GM23338 (cell line): ENCODE measurements around the gene FCRLA. TPM values are rescaled to one million over a fixed set of nuclear protein-coding genes. Genes with fewer than 3 reads are reported as not detected.
A peak's percentile ranks its signal among the peaks of the same experiment; 100 is the strongest.

Experiments used
- ATAC-seq: fragments of 200-7000 bp; cut with Tn5 transposase; 3 replicates; pipeline ENCODE4 v1.9.1; 2020
- DNase-seq: peaks from one replicate; pipeline ENCODE4 v3.0.0-alpha.2; 2015; ENCODE audit warnings: low spot score
- H2AFZ ChIP-seq: fragments of 200-600 bp; sonication (generic); 2 replicates; pipeline ENCODE4 v1.8.0; 2016; ENCODE audit warnings: antibody characterized with exemption, mild to moderate bottlenecking, moderate library complexity
- H3F3A ChIP-seq: fragments of 200-600 bp; sonication (generic); replicated peaks from 2 replicates; pipeline ENCODE4 v1.8.0; 2017; ENCODE audit warnings: antibody characterized with exemption, mixed run types, low read depth
- H3K27ac ChIP-seq: fragments of 200-600 bp; sonication (generic); 2 replicates; pipeline ENCODE4 v1.6.1; 2016; ENCODE audit warnings: low read depth
- H3K27me3 ChIP-seq: fragments of 200-600 bp; sonication (generic); 2 replicates; pipeline ENCODE4 v1.8.0; 2016; ENCODE audit warnings: mild to moderate bottlenecking, mixed run types, moderate library complexity; ENCODE audit not compliant: insufficient read depth
- H3K36me3 ChIP-seq: fragments of 200-600 bp; sonication (generic); 2 replicates; pipeline ENCODE4 v1.8.0; 2016; ENCODE audit warnings: mild to moderate bottlenecking; ENCODE audit not compliant: insufficient read depth
- H3K4me1 ChIP-seq: fragments of 200-600 bp; sonication (generic); 2 replicates; pipeline ENCODE4 v1.8.0; 2016; ENCODE audit warnings: mild to moderate bottlenecking, moderate library complexity; ENCODE audit not compliant: insufficient read depth
- H3K4me2 ChIP-seq: fragments of 200-600 bp; sonication (generic); 2 replicates; pipeline ENCODE4 v1.7.1; 2017; ENCODE audit warnings: mixed run types
- H3K4me3 ChIP-seq: fragments of 200-600 bp; sonication (generic); 2 replicates; pipeline ENCODE4 v1.6.1; 2016; ENCODE audit warnings: mixed run types
- H3K79me2 ChIP-seq: fragments of 200-600 bp; sonication (generic); replicated peaks from 2 replicates; pipeline ENCODE4 v1.8.0; 2017; ENCODE audit warnings: mild to moderate bottlenecking; ENCODE audit not compliant: insufficient read depth
- H3K9me2 ChIP-seq: fragments of 200-600 bp; sonication (generic); 2 replicates; pipeline ENCODE4 v1.8.0; 2017; ENCODE audit not compliant: insufficient read depth
- H4K20me1 ChIP-seq: fragments of 200-600 bp; sonication (generic); replicated peaks from 2 replicates; pipeline ENCODE4 v1.8.0; 2017; ENCODE audit warnings: mild to moderate bottlenecking; ENCODE audit not compliant: insufficient read depth
- H3K27ac Mint-ChIP-seq: 2 replicates; pipeline ENCODE4 v1.8.0; 2020; ENCODE audit warnings: inconsistent platforms, mild to moderate bottlenecking, moderate library complexity, mixed read lengths
- H3K27me3 Mint-ChIP-seq: 3 replicates; pipeline ENCODE4 v1.8.0; 2022; ENCODE audit warnings: low read depth, mild to moderate bottlenecking, moderate library complexity, mixed read lengths, inconsistent platforms; ENCODE audit not compliant: insufficient read depth, poor library complexity
- H3K36me3 Mint-ChIP-seq: 3 replicates; pipeline ENCODE4 v1.8.0; 2021; ENCODE audit warnings: low read depth, mild to moderate bottlenecking, inconsistent platforms, moderate library complexity, mixed read lengths
- H3K4me1 Mint-ChIP-seq: 3 replicates; pipeline ENCODE4 v1.8.0; 2020; ENCODE audit warnings: mild to moderate bottlenecking, inconsistent platforms, mixed read lengths
- H3K4me3 Mint-ChIP-seq: 3 replicates; pipeline ENCODE4 v1.8.0; 2021; ENCODE audit warnings: moderate library complexity, mild to moderate bottlenecking, inconsistent platforms, mixed read lengths
- H3K9me3 Mint-ChIP-seq: 3 replicates; pipeline ENCODE4 v1.8.0; 2020; ENCODE audit warnings: moderate library complexity, mild to moderate bottlenecking, inconsistent platforms, mixed read lengths
- CREB1 ChIP-seq: fragments of 250-450 bp; sonication (Bioruptor Pico); IDR thresholded peaks from 2 replicates; pipeline ENCODE4 v1.5.0; 2020; ENCODE audit warnings: low read depth, mild to moderate bottlenecking, moderate library complexity
- CTCF ChIP-seq, 2 experiments: fragments of 200-600 bp in 1 of 2; sonication (generic) in 1 of 2; conservative IDR thresholded peaks; 2 replicates each; pipeline versions ENCODE4 v1.5.1 to v1.6.1; 2016 to 2017; ENCODE audit warnings: antibody characterized with exemption in 2 of 2, low read depth in 2 of 2, mild to moderate bottlenecking in 2 of 2, moderate library complexity in 1 of 2
- ETS1 ChIP-seq: IDR thresholded peaks from 2 replicates; pipeline ENCODE4 v1.6.1; 2016; ENCODE audit warnings: antibody characterized with exemption
- EZH2phosphoT487 ChIP-seq: fragments of 200-600 bp; sonication (generic); IDR thresholded peaks from one replicate; pipeline ENCODE4 v1.8.1; 2018; ENCODE audit warnings: antibody characterized with exemption; ENCODE audit not compliant: unreplicated experiment
- JUNB ChIP-seq: IDR thresholded peaks from one replicate; pipeline ENCODE4 v1.6.1; 2016; ENCODE audit warnings: antibody characterized with exemption; ENCODE audit not compliant: unreplicated experiment
- NANOG ChIP-seq: IDR thresholded peaks from 2 replicates; pipeline ENCODE4 v1.6.1; 2016; ENCODE audit warnings: antibody characterized with exemption, borderline replicate concordance
- POLR2AphosphoS5 ChIP-seq: IDR thresholded peaks from 2 replicates; pipeline ENCODE4 v1.6.1; 2016; ENCODE audit warnings: antibody characterized with exemption, low read depth
- STAT1 ChIP-seq: IDR thresholded peaks from one replicate; pipeline ENCODE4 v1.6.1; 2016; ENCODE audit warnings: antibody characterized with exemption; ENCODE audit not compliant: unreplicated experiment
- ZNF114 ChIP-seq: fragments of 250-450 bp; sonication (Bioruptor Pico); IDR thresholded peaks from 2 replicates; pipeline ENCODE4 v1.5.0; 2020; ENCODE audit warnings: mild to moderate bottlenecking, moderate library complexity
- ZNF331 ChIP-seq: fragments of 250-450 bp; sonication (Bioruptor Pico); IDR thresholded peaks from 2 replicates; pipeline ENCODE4 v1.5.0; 2020; ENCODE audit warnings: low read depth, mild to moderate bottlenecking, moderate library complexity
- ZNF462 ChIP-seq: fragments of 250-450 bp; sonication (Bioruptor Pico); IDR thresholded peaks from 2 replicates; pipeline ENCODE4 v1.5.0; 2020; ENCODE audit warnings: mild to moderate bottlenecking, moderate library complexity
- polyA plus RNA-seq: library from polyadenylated mRNA; unstranded; fragments of >200 nt; fragmentation: Nextera tagmentation; extraction: Ambion mirVana; gene quantifications from 2 replicates; pipeline ENCODE4 v1.2.1, GENCODE V29; 2016
- total RNA-seq: library from RNA; depleted of rRNA; stranded (reverse); fragments of >200 nt; shearing (Covaris generic); gene quantifications from 2 replicates; pipeline ENCODE4 v1.2.3, GENCODE V29; 2014
- TF ChIP-seq, protein P1 (sequence below): IDR thresholded peaks from one replicate; pipeline ENCODE4 v1.6.1; 2018; ENCODE audit warnings: antibody characterized with exemption; ENCODE audit not compliant: unreplicated experiment

FCRLA gene
- total and polyA plus RNA-seq, 2 experiments from 2014 or later: 0.24 TPM; not detected in 1

DNA sequence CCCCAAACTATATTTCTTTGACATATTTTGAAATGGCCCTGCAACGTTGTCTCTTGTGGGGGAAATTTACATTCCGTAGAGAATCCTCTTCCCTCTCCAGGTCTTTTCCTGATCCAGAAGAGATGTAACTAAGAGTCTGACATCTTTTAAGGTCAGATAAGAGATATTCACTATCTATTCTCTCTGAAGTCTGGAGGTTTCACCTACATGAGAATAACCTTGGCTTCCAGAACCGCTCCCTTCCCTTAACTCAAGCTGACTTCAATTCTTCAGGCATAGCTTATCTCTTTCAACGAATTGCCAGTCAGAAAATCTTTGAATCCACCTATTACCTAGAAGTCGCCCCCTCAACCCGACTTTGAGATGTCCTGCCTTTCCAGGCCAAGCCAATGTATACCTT lies 24.2 kb downstream of the FCRLA start (continued):
- TF ChIP-seq NANOG (no peak), JUNB (no peak), EZH2phosphoT487 (no peak), ETS1 (no peak), CREB1 (CRISPR knock-in tag) (no peak), POLR2AphosphoS5 (no peak)

- Histone ChIP-seq H3K27me3 (peaks cover 18% of the 10 kb centered on the region), H3K79me2 (no peaks in the 10 kb centered on the region), H3K4me1 (peaks cover 30% of the 10 kb centered on the region), H3F3A (no peaks in the 10 kb centered on the region), H3K36me3 (no peaks in the 10 kb centered on the region), H3K9me2 (no peaks in the 10 kb centered on the region), H3K4me3 (no peak overlapping the region), H3K27ac (no peak overlapping the region), H3K4me2 (no peak overlapping the region), H2AFZ (peak overlapping the region; percentile 53; the same call in 1 of the 2 replicates), H4K20me1 (no peaks in the 10 kb centered on the region)
- H3K36me3 Mint-ChIP-seq: no peaks in the 10 kb centered on the region
- peaks cover 10% of the 10 kb centered on the region for H3K27me3 Mint-ChIP-seq
- H3K27ac Mint-ChIP-seq: no peak overlapping the region
- H3K9me3 Mint-ChIP-seq: no peaks in the 10 kb centered on the region
- H3K4me3 Mint-ChIP-seq: no peak overlapping the region
- H3K4me1 Mint-ChIP-seq: peaks cover 44% of the 10 kb centered on the region
- ATAC-seq (no peak), DNase-seq (no peak)
- no peak for TF ChIP-seq CTCF (conservative IDR thresholded peaks at IDR 0.05; ENCODE audit: low read depth in 2 of 2)
- TF ChIP-seq, protein P1, sequence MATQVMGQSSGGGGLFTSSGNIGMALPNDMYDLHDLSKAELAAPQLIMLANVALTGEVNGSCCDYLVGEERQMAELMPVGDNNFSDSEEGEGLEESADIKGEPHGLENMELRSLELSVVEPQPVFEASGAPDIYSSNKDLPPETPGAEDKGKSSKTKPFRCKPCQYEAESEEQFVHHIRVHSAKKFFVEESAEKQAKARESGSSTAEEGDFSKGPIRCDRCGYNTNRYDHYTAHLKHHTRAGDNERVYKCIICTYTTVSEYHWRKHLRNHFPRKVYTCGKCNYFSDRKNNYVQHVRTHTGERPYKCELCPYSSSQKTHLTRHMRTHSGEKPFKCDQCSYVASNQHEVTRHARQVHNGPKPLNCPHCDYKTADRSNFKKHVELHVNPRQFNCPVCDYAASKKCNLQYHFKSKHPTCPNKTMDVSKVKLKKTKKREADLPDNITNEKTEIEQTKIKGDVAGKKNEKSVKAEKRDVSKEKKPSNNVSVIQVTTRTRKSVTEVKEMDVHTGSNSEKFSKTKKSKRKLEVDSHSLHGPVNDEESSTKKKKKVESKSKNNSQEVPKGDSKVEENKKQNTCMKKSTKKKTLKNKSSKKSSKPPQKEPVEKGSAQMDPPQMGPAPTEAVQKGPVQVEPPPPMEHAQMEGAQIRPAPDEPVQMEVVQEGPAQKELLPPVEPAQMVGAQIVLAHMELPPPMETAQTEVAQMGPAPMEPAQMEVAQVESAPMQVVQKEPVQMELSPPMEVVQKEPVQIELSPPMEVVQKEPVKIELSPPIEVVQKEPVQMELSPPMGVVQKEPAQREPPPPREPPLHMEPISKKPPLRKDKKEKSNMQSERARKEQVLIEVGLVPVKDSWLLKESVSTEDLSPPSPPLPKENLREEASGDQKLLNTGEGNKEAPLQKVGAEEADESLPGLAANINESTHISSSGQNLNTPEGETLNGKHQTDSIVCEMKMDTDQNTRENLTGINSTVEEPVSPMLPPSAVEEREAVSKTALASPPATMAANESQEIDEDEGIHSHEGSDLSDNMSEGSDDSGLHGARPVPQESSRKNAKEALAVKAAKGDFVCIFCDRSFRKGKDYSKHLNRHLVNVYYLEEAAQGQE: no peak
- TF ChIP-seq EZH2phosphoT487: no peak
- no peak for TF ChIP-seq NANOG
- TF ChIP-seq ZNF114 (CRISPR knock-in tag): no peak
- TF ChIP-seq ZNF331: no peak
- TF ChIP-seq STAT1: no peak
- no peak for TF ChIP-seq JUNB
- no peak for TF ChIP-seq ZNF462 (CRISPR knock-in tag)
These were observed 25.1 kb downstream of the FCRLA start for GRCh38 chr1:161731981-161732718.
